NCI-H526 (cell line): Measurements from ENCODE around the gene APOB.
A peak's percentile ranks its signal among the peaks of the same experiment; 100 is the strongest.

Experiments used
- DNase-seq, 2 experiments: peaks; one replicate each; lab custom pipeline; 2025; lab: John Stamatoyannopoulos, UW

APOB gene

DNA sequence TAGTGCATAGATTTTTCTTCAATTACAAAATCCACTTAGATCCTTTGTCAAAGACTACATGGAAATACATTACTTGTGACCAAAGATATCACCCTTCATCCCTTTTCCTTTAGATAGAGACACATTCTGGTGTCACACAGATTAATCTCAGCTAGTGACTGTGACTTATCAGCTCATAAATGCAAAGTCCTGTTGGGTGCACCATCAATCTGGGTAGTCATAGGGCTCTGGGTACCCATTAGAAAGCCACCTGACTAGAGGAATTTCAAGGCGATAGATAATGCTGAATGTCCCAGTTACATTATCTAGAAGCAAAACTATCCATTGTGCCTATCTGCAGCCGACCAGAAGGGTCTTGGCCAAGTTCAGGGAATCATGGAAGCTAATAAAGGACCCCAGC, 2.6 kb upstream of the APOB start:
- no peak for DNase-seq

DNA sequence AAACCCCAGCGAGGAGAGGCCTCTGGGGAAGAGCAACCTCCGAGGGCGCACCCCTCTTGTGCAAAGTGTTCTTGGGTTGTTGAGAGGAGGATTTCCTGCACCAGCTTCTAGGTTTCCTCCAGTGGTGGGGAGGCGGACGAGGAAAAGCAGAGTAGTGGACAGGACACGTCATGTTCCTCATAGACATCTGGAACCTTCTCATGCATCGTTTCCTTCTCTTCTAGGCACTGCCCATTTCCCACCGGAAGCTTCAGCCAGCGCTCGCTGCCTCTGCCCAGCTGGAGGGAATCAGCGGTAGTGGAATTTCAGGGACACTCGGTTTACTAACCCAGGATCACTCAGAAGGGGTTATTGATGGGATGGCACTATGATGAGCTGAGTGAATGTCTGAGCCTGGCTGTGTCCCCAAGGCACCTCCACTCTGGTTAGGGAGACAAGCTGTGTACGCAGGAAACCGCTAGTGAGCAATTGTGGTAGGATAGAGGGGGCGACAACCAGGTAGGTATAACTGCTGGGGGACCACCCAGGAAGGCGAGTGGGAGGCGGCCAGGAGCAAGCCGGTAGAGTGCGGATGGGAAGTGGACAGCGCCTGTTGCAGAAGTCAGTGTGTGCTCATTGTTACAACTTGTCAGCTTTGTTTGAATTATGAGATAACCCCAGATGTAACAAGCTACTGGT, 960 bp upstream of the APOB start:
- DNase-seq = no peak

DNA sequence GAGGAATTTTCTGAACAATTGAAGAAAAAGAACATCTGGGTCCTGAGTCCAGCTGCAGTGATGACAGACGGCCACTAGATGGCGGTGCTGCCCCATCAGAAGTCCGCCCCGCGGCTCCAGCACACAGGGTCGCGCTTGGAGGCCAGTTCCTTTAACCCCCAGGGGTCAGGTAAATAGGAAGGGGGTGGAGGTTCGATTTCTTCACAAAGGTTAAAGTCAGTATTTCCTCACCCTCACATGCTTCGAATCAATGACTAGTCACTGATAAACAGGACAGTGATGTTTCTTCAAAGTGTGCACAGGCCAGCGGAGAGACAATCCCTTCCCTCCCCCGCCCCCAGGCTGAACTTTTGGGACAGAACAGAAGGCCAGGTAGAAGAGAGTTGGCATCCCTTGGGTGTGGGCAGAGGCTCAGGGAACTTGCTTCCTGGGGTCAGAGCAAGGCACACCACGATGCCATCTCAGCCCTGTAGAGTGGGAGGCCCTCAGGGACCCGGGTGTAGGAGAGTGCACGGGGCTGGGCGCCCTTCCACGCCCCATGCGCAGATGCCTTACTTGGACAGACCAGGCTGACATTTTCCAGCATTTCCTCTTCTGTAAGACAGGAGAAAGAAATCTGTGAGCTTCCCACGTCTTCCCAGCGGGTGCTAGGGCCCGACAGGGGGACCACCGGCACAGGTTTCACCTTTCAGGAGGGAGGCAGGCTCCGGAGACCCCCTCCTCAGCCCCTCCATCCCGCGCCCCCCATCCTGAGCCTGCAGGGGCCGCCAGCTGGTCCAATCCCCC, 722 bp downstream of the APOB start:
- DNase-seq = peak; percentile 5 to 71

DNA sequence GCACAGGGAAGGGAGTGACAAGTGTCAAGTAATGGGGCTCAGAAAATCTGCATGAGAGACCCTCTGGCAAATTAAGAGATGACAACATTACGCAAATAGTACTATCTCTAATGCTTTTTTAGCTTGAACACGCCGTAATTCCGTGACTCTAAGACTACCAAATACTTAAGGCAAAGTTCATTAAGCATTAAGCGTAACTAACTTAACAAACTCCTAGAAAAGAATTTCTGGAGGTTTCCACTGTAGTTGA, 1.2 kb downstream of the APOB start:
- DNase-seq = no peak

DNA sequence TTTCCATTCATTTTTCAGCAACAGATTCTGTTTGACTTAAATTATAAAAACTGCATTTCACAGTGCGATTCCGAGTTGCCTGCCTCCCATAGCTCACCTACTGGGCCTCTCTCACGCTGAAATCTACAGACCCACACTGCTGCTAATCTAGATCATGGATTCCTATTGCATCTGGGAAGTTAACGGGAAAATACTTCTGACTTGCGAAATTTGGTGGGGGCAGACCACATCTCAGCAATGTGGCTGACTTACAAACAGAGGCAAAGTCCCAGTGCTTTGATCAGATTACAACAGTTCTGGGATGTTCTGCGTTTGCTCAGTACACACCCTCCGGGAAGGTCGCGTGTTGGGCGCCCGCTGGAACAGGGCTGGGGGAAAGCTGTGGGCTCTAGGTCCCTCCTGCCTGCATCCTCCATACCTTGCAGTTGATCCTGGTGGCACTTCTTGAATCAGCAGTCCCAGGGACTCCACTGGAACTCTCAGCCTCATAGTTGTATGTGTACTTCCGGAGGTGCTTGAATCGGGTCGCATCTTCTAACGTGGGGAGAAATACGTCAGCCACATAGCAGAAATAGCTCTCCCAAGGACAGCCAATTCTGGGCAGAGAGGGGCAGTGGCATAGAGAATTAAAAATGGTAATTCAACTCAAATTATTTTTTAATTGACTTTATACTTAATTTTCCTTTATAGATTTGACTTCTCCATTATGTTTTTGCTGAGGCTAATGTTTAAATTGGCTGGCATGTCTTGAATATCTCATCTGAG, 1.7 kb downstream of the APOB start:
- DNase-seq = peak in 1 of 2 experiments; percentile 3

DNA sequence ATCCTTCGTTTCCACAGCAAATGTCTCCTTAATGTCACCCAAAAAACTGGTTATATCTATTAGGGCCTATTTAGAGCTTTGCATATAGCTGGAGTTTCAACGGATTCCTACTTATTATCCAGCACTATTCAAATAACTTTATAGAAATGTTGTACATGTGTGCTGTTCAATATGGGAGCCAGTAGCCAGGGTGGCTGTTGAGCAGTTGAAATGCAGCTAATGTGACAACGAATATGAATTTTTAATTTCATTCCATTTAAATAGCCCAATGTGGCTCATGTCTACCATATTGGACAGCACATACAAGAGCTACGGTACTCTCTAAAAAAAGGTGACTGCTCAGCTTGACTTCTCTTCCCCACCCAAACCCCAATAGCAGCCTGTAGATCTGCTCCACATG, 2.4 kb downstream of the APOB start:
- DNase-seq = peak; percentile 10 to 26

DNA sequence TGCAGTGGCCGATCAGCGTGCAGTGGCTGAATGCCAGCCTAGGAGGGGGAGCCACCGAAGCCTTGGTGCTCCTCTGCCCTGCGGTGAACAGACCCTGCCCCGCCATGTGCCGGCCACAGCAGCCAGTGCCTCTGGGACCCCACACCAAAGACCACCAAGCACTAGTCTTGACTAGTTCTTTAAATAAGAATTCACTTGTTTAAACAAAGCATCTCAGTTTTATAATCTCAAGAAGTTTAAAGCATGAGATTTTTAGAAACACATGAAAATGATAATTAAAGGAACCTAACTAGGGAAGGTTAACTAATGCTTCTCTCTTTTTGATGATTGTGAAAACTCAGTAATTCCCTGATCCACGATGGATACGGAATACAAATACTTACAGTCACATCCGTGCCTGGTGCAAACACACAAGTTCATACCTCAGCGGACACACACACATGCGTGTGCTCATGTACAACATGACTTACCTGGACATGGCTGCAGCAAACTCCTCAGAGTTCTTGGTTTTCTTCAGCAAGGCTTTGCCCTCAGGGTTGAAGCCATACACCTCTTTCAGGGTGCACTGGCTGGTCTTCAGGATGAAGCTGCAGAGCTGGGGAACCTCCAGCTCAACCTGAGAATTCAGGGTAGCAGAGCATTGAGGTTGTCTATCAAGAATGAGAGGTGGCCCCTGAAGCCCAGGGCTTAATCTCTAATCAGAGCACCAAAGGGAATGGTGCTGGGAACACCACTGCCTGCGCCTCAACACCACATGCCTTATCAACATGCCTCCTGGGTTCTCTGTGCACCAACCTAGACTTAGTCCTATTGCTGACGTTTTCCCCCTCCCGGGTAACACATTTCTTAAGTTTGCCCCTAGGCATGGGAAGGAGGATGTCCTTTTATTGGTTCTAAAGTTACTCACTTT, 3.1 kb downstream of the APOB start:
- peak in 1 of 2 experiments; percentile 26 for DNase-seq

DNA sequence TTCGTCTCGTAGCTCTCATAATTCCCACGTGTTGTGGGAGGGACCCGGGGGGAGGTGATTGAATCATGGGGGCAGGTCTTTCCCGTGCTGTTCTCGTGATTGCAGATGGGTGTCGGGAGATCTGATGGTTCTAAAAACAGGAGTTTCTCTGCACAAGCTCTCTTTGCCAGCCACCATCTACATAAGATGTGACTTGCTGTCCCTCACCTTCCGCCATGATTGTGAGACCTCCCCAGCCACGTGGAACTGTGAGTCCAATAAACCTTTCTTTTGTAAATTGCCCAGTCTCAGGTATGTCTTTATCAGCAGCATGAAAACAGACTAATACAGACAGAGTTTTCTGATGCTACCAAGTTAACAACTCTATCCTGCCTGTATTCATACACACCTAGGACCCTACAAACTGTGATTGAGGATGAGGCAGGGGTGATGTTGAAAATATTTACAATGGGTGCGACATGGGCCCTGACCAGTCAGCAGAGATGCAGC, 3.9 kb downstream of the APOB start:
- DNase-seq = no peak

DNA sequence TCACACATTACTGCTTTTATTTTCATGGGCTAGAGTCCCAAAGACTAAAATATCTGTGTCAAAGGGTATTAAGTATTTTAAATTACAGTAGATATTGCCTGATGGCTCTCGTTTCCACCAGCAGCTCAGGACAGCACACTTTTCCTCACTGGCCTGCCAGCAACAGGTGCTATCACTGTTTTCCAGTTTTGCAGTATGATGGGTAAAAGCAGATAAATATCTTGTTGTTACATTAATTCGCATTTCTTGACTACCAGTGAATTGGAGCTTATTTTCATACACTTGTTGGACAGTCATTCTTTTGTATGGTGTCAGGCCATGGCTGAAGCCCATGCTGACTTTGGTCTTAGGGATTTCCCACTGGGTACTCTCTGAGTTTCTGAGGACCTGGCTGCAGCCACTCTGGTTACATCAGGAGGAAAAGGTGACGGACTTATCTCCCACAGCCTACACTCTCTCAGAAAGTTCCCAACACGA, 4.8 kb downstream of the APOB start:
- no peak for DNase-seq

DNA sequence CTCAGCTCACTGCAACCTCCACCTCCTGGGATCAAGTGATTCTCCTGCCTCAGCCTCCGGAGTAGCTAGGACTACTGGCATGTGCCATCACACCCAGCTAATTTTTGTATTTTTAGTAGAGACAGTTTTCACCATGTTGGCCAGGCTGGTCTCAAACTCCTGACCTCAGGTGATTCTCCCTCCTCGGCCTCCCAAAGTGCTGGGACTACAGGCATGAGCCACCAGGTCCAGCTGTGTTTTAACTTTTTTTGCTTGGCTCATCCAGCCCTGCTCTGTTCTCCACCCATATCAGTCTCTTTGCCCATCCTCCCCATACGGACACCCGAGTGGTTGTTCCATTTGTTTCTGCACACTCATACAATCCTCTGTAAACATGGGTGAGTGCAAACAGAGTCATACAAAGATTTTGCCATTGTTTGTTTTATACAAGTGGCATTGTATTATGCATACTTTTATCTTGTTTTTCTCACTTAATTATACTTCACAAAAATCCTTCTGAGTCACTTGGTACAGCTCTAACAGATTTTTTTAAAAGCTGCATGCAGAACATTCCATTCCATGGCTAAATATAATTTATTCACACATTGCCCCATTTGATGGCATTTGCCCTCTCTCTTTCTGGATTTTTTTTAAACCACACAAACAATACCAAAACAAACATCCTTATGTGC, 5.3 kb downstream of the APOB start:
- no peak for DNase-seq

DNA sequence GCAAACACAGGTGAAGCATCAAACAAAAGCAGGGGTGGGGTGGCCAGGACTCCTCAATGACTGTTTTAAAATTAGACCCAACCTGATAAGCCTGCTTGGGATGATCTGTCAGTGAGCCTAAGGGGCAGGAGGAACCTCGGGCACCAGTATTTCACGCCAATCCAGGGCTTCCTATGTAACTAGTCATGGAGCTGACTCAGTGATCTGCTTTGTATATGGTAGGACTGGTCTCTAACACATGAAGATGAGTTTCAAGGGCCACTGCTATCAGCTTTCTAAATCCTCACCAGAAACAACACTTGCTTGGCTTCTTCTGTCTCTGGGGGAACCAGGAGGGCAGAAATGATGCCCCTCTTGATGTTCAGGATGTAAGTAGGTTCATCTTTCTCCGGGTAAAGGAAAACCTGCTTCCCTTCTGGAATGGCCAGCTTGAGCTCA, 6.2 kb downstream of the APOB start:
- no peak for DNase-seq

DNA sequence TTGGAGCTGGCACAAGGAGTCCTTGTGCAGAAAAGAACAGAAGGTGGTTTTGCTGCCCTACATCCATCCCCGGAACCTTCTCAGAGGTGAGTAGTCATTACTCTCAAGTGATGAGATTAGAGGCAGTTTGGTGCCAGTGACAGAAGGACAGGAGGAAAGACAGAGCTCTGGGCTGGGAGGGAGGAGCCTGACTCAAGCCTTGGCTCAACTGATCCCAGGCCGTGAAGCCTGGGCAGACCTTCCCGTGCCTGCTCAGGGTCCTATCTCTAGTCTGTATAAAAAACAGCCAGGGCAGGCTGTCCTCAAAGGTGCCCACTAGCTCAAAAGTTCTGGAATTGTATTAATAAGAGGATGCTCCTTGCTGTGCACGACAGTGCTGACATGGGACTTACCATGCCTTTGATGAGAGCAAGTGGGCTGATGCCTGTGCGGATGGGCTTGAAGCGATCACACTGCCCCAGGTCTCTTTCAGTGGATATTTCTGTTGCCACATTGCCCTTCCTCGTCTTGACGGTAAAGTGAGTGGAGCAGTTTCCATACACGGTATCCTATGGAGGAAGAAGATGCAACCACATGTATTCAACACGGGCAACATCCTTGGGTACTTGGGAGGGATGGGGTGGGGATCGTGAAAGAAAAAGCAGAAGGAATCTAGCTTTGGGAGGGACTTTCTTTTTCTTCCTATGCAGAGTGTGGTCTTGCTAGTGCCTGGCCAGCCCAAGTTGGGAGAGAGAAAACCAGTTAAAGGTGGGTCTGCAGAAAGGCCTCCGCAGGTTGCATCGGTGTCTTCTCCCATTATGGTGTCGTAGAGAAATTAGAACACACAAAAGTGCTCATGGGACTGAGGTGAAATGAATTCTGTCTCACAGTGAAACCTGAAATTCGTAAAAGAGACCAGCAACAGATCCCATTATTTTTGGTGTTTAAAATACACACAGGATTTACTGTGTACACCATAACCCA, 6.9 kb downstream of the APOB start:
- no peak for DNase-seq

DNA sequence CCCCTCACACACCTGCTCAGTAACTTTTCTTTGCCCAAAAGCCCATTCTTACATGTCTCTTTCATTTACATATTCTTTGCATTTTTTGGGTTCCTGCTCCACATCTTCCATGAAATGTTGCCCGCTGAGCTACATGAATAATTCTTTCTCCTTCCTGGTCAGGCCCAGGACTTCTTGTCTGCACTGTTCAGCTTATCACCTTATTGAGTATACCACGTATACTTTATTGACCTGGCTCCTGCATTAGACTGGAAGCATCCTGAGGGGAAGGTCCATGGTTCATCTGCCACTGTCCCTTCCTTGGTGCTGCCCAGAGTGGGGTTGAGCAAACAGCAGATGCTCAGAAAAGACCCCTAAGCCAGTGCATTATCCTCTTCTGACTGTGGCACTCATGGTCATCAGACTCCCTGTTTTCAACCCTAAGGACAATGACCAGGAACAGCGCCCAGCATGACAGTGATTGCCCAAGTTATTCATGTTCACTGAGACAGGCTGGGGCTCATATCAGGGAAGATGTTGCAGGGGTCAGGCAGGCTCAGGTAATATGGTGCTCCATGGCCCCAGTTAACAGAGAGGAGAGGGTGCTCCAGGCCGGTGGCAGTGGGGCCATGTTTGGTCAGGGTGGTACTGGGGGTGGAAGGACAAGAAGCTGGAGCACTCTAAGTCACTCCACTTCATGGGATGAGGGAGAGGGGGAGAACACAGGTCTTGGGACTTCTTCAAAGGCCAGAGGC, 7.7 kb downstream of the APOB start:
- DNase-seq = no peak

DNA sequence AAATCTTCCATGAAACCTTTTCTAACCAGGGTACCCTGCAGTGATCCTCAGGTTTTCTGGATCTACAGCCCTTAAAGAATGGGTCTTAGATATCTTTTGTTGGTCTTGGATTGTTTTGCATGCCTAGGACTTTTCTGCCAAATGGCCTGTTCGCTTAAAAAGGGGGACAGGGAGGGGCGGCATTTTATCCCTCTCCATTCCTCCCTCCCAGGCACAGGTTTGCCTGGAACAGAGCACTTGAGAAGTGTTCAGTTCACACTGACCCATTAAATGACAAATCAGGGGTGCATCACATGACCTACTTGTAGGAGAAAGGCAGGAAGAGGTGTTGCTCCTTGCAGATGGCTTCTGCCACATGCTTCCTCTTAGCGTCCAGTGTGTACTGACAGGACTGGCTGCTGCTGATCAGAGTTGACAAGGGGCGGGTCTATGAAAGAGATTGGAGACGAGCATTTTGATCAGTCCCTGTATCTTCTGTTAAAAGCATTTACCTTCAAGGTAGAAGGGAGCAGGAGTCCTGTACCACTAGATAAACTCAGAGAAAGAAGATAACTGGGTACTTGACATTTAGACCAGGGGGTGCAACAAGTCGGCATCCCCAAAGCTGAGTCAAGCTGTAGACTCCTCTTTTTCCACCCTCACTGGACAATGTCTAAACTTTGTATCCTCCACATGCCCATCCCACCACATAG, 8.4 kb downstream of the APOB start:
- no peak for DNase-seq

DNA sequence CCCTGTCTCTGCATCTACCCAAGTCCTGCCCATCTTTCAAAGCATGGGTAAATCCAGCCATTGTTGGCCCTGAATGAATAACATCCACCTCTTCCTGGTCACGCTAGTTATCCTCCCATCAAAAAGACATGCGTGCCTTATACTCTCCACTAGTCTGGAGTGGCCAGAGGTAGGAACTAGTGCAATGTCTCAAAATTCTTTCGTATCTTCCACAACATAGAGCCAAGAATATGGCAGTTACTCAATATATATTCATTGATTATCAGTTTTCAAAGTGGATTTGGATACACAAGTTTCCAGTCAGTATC, 8.9 kb downstream of the APOB start:
- no peak for DNase-seq

DNA sequence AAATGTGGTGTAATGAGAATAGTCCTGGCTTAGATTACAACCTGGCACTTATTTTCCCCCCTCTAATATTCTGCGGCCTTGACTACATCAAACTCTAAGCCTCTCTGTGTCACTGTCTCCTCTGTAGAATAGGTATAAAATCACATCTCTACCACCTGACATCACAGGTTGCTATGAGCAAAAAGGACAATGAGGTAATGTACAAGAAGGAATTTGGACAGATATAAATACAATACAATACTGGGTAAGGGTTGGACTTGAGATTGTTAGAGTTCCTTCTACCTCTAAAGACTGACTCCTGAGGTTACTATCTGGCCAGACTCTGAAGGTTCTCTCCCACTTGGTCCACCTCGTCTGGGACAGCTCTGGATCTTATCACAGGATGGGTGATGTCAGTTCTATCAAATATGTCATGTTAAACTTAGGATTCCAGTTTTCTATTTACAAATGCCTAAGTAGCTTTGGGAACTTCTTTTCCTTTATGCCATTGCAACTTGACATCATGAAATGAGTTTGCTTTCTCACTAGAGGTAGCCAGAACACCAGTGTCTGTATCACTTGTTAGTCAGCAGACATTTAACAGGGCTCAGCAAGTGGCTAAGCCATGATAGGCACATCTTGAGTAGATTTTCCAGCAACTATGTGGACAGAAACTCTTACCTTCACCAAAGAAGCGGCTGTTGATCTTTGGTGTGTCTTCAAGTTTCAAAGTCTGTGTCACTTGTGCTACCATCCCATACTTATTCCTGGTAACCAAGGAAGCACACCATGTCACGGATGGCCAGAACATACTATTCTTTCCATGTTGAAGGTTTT, 9.5 kb downstream of the APOB start:
- no peak for DNase-seq

DNA sequence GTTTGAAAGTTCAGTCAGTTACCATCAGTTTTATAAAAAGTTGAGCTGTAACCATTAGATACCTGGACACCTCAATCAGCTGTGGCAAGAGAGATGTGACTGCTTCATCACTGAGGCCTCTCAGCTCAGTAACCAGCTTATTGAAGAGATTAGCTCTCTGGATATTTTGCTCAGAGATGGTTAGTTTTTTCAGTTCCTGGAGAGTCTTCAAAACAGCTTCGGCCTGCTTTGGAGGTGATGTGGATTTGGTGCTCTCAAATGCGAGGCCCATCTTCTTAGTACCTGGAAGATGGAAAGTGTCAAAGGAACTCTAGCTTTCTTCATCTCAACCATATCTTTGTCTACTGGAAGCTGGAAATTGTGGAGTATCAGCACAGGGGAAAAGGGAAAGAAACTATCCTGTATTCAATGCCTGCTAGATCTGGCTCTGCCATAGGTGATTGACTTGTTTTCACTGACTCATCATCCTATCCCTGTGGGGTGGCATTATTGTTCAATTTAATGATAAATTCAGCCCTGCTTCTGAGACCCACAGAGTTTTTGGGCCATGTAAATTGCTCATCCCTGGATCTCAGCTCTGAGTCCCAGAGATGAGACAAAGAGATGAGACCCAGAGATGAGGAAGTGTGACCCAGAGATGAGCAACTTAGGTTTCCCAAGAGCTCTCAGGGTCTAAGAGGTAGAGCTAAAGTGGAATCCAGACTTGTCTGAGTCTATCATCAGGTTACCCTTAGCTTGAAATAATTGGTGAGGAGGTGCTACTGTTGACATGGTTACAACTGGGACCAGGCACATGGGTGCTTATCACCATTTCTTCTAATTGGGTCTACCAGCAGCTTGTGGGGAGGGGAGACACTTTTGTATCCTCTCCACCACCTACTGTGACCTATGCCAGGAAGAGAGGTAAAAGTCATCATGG, 10.4 kb downstream of the APOB start:
- no peak for DNase-seq
